Dermis microvascular lymphatic vessel endothelial cell (primary cell): Measurements from ENCODE around the gene GANC. TPM values are rescaled to one million over a fixed set of nuclear protein-coding genes. Genes with fewer than 3 reads are reported as not detected.
A peak's percentile ranks its signal among the peaks of the same experiment; 100 is the strongest.
"Not testable (repeated sequence)": the region's sequence is repeated elsewhere in the genome, so short reads cannot be mapped to it uniquely, and the experiment has no call there.

ENCODE experiments used
- DNase-seq, 2 donors: peaks; one replicate each; pipeline versions ENCODE4 v3.0.0 to v3.0.0-alpha.2; 2010; ENCODE audit warnings: low read depth in 2 of 2
- total RNA-seq: library from RNA; depleted of rRNA; stranded (reverse); fragments of >200 nt; gene quantifications from 2 replicates; pipeline ENCODE4 v1.2.1, GENCODE V29; 2014

Gene GANC
- total RNA-seq, 1 donor from 2014 or later, result 9.5 TPM

DNA sequence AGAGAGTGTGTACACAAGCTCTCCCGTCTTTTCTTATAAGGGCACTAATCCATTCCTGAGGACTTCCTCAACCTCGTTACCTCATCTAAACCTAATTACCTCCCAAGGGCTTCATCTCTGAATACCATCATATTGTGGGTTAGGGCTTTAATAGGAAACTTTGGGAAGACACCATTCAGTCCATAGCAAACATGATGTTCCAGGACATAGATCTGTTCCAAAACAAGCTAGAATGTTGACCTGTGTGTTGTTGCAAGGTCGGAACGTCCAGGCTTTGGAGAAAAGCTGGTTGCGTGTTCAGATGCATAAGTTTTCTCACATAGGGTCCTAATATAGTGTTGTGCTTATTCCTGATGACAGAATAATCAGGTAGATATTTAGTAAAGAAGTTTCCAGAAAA is 9.9 kb downstream of the GANC start:
- no peak for DNase-seq

DNA sequence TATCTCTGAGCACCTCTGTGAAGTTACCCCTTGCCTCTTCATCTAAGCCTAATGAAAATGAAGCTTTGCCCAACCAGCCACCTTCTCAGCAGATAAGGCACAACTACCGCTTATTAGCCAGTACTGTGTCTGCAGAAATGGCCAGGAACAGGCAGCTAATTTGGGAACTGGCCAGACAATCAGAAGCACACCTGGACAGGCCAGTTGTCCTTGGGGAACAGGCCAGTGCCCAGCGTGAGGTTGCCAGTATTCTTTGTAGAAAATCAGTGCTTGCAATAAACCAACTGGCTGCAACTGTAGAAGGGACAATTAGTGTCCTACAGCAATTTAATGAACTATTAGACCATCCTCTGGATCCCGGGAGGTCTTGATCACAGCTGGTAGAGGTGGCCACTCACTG is 10.7 kb downstream of the GANC start:
- no peak for DNase-seq

DNA sequence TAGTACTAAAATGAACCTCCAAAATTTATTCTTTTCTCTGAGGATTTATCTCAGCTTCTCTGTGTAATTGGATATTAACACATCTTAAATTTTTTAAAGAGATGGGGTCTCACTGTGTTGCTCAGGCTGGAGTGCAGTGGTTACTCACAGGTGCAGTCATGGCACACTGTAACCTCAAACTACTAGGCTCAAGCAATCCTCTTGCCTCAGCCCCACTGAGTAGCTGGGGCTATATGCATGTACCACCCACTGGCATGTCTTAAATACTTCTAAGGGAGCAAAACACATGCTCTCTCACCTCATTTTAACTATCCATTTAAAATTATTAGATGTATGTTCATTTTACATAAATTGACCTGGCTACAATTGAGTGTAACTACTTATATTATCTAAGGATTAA is 11.6 kb downstream of the GANC start:
- no peak for DNase-seq

DNA sequence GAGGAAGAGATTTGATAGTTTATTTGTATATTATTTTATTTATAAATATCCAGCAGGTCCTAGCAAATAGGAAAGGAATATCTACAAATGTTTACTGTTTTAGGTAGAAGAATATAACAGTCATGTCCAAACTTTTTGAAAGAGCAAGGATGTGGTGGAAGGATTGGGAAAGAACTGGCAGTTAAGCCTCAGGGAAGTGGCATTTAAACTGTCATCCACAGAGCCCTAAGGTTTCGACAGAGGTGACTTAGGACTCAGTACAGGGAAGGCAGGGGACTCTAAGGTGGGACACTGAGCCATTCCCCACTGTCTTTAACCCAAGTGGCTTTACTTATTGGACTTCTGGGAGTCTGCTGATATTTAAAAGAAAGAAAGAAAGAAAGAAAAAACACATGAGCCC is 12.0 kb downstream of the GANC start:
- DNase-seq, result no peak

DNA sequence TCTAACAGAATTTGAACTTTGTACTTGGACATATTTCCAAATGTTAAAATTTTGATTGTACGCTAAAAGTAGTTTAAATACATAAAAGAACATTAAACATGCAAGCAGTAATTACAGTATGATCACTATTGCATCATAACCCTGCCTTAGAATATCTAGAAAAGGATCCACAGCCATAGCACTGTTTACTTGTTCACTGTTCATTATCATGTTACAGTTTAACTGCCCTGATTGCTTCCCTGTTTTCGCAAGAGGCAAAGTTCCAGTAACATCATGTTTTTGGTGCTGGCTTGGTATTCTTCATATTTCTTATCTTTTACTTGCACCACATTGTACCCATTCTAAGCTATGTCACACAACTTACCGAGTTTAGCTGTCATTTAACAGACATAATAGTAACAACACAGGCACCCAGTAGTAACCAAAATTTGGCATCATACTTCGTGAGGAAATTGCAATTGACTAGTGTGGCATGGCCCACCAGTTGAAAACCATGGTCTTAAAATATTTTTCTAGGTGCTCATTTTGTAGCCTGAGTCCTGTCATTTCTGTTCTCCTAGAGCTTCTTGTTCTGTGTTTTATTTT is 13.5 kb downstream of the GANC start:
- no peak for DNase-seq

DNA sequence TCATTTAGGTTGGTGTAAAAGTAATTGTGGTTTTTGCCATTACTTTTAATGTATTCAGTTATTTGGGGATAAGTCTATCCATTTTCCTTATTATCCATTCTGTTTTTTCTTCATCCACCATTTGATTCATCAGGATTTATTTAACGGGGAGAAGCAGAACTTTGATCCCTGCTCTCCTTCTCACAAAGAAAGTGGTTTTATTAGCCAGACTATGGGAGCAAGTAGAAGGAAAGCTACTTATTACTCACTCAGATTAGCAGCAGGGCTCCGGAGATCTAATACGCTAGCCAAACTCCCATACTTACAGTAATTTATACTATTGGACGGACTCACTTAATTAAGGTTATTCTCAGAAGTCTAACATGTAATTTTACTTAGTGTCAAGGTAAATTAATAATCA is 14.9 kb downstream of the GANC start:
- DNase-seq, result no peak

DNA sequence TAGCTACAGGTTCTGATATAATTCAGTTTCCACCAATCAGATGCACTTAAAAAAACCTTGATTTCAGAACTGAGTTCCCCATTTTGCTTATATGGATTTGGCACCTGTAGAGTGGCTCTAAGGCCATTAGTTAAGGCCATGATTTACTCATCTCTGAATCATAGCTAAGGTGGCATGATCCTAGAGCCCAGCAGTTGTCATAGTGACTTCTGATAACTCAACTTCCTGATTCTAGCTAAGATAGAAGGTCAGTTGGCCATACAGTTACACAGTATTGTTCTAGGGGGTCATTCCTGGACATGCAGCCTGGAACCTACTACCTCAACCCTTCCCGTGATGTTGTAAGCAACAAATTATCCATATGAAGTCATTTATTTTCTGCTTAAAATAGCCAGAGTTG is 16.2 kb downstream of the GANC start:
- DNase-seq, result peak in 1 of 2 donors; percentile 26

DNA sequence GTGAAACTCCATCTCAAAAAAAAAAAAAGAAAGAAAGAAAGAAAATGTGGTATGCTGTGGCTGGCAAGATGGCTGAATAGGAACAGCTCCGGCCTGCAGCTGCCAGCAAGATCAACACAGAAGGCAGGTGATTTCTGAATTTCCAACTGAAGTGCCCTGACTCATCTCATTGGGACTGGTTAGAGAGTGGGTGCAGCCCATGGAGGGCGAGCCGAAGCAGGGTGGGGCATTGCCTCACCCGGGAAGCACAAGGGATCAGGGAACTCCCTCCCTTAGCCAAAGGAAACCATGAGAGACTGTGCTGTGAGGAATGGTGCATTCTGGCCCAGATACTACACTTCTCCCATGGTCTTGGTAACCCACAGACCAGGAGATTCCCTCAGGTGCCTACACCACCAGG is 28.0 kb downstream of the GANC start:
- not testable (repeated sequence) for DNase-seq

DNA sequence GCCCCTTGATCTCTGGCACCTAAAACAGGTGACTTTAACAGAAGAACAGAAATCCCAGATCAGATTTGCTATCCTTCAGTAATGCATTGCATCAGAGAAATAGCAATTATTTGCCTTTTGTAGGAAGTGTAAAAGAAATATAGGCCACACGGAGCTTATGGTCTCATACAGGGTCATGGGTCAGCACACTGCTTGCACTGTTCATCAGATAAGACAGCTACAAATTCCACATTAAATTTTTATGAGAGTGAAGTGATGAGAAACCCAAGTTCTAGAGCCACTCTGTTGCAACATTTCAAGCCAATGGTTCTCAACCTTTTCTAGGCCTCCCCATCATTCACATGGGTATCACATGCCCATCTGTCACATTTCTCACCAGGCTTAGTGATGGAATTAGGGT is 33.7 kb downstream of the GANC start:
- DNase-seq, result no peak

DNA sequence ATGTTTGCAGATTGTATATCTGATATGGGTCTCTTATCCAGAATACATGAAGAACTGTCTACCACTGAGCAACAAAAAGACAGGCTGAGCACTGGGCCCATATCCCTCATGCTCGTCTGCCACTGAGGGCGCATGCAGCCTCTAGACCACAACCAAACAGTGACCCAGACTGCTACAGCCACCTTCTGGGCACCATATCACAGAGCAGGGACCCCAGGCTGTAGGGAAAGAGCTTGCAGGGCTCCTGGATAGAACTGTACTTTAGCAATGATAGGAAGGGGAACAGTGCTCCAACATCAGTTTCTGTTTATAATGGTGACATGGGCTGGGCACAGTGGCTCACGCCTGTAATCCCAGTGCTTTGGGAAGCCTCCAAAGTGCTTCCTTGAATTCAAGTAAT is 40.5 kb downstream of the GANC start:
- no peak for DNase-seq

DNA sequence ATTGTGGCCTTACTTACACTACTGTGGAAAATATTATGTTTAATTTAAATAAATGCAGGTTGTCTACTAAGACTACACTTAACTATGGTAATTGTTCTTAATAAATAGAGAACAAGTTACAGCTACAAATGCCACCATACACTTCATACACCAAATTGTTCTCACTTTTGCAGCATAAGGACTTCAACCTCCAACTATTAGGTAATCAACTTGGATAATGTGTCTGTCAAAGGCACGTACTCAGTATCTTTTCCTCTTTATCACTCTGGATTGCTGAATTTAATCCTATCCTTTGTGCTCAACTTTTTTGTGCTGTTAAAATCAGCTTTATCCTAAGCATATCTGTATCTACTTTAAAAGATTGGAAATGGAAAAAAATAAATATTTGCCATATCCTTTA is 41.8 kb downstream of the GANC start:
- DNase-seq, result no peak

DNA sequence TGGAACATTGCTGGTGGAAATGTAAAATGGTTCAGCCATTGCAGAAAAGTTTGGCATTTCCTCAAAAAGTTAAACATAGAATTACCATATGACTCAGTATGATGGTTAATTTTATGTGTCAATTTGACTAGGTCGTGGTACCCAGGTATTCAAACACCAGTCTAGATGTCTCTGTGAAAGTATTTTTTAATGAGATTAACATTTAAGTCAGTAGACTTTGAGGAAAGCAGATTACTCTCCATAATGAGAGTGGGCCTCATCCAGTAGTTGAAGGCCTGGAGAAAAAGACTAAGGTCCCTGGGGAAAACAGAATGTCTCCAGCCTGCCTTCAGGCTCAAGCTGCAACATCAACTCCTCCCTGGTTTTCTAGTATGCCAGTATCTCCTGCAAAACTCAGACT is 42.5 kb downstream of the GANC start:
- no peak for DNase-seq

DNA sequence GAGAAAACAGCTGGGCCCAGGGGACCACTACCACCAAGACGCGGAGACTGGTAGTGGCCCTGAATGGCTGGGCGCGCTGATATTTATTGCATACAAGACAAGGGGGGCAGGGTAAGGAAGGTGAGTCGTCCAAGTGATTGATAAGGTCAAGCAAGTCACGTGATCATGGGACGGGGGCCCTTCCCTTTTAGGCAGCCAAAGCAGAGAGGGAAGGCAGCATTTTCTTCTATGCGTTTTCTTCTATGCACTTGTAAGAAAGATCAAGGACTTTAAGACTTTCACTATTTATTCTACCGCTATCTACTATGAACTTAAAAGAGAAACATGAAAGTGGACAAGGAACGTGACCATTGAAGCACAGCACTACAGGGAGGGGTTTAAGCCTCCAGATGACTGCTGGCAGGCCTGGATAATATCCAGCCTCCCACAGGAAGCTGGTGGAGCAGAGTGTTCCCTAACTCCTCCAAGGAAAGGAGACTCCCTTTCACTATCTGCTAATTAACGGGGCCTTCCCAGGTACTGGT is 43.3 kb downstream of the GANC start:
- DNase-seq, result not testable (repeated sequence)

DNA sequence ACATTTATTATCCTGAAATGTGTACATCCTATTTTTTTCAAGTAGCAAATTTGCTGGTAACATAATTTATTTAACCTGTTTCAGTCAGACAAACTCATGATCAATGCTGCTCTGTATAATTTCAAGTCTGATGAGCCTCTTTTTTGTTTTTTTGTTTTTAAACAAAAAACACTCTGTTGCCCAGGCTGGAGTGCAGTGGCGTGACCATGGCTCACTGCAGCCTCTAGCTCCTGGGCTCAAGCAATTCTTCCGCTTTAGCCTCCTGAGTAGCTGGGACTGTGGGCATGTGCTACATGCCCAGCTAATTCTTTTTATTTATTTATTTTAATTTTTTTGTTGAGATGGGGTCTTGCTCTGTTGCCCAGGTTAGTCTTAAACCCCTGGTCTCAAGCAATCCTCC is 46.2 kb downstream of the GANC start:
- DNase-seq, result no peak

DNA sequence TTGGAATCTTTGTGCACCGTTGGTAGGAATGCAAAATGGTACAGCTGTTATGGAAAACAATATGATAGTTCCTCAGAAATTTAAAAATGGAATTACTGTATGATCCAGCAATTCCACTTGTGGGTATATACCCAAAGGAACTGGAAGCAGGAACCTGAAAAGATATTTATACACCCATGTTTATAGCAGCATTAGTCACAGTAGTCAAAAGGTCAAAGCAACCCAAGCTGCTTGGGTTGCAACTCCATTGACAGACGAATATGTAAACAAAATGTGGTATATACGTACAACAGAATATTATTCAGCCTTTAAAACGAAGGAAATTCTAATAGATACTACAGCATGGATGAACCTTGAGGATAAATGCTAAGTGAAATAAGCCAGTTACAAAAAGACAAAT is 51.3 kb downstream of the GANC start:
- DNase-seq, result peak in 1 of 2 donors; percentile 13

DNA sequence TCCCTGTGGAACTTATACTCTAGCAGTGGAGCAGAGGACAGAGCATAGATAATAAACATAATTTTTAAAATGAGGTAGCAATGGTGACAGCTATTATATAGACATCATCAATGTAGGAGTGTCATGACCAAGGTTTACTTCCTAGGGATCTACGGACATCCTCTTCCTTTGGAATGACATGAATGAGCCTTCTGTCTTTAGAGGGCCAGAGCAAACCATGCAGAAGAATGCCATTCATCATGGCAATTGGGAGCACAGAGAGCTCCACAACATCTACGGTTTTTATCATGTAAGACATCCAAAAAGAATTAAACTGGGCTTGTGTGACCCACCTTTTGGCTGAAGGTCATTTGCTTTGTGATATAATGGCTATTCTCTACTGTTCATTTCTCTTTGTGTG is 56.2 kb downstream of the GANC start:
- DNase-seq, result no peak

DNA sequence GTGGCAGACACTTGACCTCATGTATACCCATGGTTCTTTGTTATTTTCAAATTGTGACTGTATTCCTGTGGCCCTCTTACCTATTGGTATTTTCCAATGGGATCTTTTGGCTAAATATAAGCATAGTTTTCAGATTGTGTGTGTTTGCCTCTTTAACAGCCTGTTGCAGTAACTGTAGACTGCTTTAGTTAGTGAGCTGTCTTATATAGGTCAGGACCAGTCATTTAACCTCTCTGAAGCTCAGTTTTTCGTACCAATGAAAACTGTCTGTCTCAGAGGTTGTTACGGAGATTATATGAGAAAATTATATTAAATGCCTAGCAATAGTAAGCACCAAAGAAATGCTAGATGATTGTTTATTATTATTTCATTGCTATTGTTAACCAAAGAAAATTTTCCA is 57.0 kb downstream of the GANC start:
- no peak for DNase-seq

DNA sequence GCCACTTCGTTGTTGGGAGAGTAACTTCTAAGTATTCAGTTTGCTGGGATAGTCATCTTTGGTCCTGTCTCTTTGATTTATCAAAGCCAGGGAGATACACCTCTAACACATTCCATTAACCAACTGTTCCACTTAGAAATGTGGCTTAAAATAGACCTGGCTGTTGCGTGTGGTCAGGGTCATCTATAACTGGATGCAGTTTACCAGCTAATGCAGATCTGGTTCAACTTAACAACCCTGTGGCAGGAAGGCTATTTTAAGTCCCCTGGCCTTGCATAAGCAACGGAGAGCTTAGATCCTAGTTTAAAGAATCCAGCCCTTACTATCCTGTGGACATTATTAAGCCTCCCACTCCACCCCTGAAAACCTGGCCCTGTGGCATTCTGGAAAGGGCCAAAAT is 58.2 kb downstream of the GANC start:
- no peak for DNase-seq

DNA sequence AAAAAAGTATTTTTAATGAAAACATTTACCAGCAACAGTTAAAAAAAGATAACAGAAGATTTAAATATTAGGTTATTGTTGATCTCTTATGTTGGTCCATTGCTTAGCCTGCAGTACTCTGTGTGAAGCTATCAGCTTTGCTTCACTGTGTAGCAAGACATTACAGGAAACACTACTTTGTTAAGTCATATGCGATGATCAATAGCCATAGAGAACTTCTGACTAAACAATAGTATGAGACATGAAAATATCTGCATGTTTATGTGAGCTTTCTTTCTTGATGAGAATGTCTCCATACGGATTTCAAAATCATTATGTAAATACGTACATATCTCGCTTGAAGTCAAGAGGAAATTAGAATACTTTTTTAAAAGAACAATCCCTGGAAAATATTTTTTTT is 59.3 kb downstream of the GANC start:
- peak in 1 of 2 donors; percentile 28 for DNase-seq

DNA sequence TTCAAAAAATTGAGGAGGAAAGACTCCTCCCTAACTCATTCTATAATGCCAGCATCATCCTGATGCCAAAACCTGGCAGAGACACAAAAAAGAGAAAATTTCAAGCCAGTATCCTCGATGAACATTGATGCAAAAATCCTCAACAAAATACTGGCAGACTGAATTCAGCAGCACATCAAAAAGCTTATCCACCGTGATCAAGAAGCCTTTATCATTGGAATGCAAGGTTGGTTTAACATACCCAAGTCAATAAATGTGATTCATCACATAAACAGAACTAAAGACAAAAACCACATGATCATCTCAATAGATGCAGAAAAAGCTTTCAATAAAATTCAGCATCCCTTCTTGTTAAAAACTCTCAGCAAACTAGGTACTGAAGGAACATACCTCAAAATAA is 62.1 kb downstream of the GANC start:
- no peak for DNase-seq

DNA sequence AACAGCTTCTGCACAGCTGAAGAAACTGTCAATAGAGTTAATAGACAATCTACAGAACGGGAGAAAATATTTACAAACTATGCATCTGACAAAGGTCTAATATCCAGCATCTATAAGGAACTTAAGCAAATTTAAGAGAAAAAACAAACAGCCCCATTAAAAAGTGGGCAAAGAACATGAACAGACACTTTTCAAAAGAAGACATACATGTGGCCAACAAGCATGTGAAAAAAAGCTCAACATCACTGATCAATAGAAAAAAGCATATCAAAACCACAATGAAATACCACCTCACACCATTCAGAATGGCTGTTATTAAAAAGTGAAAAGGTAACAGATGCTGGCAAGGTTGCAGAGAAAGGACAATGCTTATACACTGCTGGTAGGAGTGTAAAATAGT is 63.6 kb downstream of the GANC start:
- DNase-seq, result not testable (repeated sequence)

DNA sequence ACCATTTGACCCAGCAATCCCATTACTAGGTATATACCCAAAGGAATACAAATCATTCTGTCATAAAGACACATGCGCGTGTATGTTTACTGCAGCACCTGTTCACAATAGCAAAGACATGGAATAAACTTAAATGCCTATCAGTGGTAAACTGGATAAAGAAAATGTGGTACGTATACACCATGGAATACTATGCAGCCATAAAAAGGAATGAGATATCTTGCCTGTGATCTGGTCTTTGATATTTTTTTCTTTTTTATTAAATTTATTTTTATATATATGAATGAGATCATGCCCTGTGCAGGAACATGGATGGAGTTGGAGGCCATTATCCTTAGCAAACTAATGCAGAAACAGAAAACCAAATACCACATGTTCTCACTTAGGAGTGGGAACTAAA is 64.1 kb downstream of the GANC start:
- DNase-seq, result not testable (repeated sequence)

DNA sequence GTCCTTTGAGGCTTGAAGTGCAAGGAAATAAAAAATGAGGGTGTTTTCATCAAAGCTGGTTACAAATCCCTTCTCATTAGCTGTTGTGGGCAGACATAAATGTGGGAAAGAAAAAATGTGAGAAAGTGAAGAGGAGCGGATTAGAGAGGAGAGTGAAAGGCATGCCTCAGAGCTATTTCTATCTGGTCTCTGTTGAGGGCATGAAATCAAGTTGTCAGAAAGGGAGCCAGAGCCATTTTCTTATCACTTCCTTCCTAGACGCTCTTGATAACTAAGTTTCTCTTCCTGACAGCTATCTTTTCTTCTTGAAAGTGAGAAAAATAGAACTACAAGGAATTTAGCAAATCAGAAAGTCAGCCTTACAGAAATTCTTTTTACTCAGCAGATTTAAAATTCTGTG is 65.5 kb downstream of the GANC start:
- no peak for DNase-seq

DNA sequence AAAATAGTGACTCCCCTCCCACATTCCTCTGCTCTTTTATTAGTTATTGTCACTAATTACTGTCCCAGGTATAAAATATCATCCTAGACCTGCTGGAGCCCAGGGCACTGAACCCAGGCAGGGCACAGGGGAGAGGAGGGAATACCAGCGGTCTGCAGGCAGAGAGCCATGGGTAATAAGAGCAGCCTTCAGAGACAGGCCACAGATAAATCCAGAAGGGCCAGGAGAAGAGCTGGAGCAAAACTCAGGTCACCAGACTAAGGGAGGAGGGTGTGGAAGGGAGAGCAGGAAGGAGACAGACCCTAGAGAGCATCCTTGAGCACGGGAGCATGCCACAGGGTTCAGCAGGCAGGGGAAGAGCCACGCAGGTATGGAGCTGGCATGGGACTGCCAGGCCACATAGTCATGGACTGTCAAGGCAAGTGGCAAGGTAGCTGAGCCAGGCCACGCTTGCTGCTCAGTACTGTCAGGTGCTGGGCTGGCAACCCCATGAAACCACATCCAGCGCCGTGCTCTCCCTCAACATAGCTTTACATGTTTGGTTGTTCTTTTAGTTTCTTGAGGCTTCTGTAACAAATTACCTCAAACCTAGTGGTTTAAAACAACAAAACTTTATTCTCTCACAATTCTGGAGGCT is 70.7 kb downstream of the GANC start:
- DNase-seq, result no peak
